HEK293 (cell line): ENCODE measurements around the gene RNF11.

ENCODE experiments used
- ELK4 ChIP-seq: IDR thresholded peaks from 2 replicates; pipeline ENCODE4 v1.6.1; 2011; ENCODE audit warnings: mild to moderate bottlenecking, low read depth, low read length, borderline replicate concordance
- GLI2 ChIP-seq: fragments of 450-650 bp; formaldehyde crosslinking; IDR thresholded peaks from 2 replicates; pipeline ENCODE4; 2017; ENCODE audit warnings: missing biosample characterization, missing genetic modification characterization, low read depth, borderline replicate concordance
- HOXC10 ChIP-seq: sonication (generic); formaldehyde crosslinking; IDR thresholded peaks from 2 replicates; pipeline ENCODE4 v1.8.1; 2023; ENCODE audit warnings: mild to moderate bottlenecking, missing genetic modification reagents
- INSM2 ChIP-seq: fragments of 450-650 bp; formaldehyde crosslinking; IDR thresholded peaks from 2 replicates; pipeline ENCODE4 v1.5.1; 2016; ENCODE audit warnings: missing biosample characterization, missing genetic modification characterization
- KLF1 ChIP-seq: fragments of 450-650 bp; formaldehyde crosslinking; IDR thresholded peaks from 2 replicates; pipeline ENCODE4 v1.5.1; 2016; ENCODE audit warnings: missing biosample characterization, missing genetic modification characterization
- KLF10 ChIP-seq: fragments of 450-650 bp; IDR thresholded peaks from 2 replicates; pipeline ENCODE4 v1.5.1; 2018; ENCODE audit warnings: missing biosample characterization, mild to moderate bottlenecking, missing genetic modification characterization
- KLF8 ChIP-seq: fragments of 450-650 bp; formaldehyde crosslinking; IDR thresholded peaks from 2 replicates; pipeline ENCODE4 v1.5.1; 2016; ENCODE audit warnings: missing biosample characterization, missing genetic modification characterization
- SP3 ChIP-seq: fragments of 450-650 bp; formaldehyde crosslinking; IDR thresholded peaks from 2 replicates; pipeline ENCODE4 v1.5.1; 2016; ENCODE audit warnings: missing biosample characterization, missing genetic modification characterization
- ZBTB44 ChIP-seq: fragments of 450-650 bp; IDR thresholded peaks from 2 replicates; pipeline ENCODE4 v1.5.1; 2018; ENCODE audit warnings: missing biosample characterization, mild to moderate bottlenecking, missing genetic modification characterization
- ZIC2 ChIP-seq: fragments of 450-650 bp; formaldehyde crosslinking; IDR thresholded peaks from 2 replicates; pipeline ENCODE4 v1.5.1; 2016; ENCODE audit warnings: missing biosample characterization, missing genetic modification characterization
- ZNF16 ChIP-seq: fragments of 450-650 bp; formaldehyde crosslinking; IDR thresholded peaks from 2 replicates; pipeline ENCODE4 v1.5.1; 2016; ENCODE audit warnings: low read depth, missing biosample characterization, missing genetic modification characterization
- ZNF2 ChIP-seq: fragments of 450-650 bp; formaldehyde crosslinking; IDR thresholded peaks from 2 replicates; pipeline ENCODE4 v1.5.1; 2016; ENCODE audit warnings: missing biosample characterization, missing genetic modification characterization
- ZNF266 ChIP-seq: fragments of 450-650 bp; formaldehyde crosslinking; IDR thresholded peaks from 2 replicates; pipeline ENCODE4 v1.5.1; 2016; ENCODE audit warnings: missing biosample characterization, missing genetic modification characterization, low read depth
- ZNF335 ChIP-seq: fragments of 450-650 bp; formaldehyde crosslinking; conservative IDR thresholded peaks from 2 replicates; pipeline ENCODE4 v1.5.1; 2016; ENCODE audit warnings: missing biosample characterization, missing genetic modification characterization
- ZNF341 ChIP-seq: fragments of 450-650 bp; formaldehyde crosslinking; IDR thresholded peaks from 2 replicates; pipeline ENCODE4; 2016; ENCODE audit warnings: low read depth, missing biosample characterization, missing genetic modification characterization
- ZNF350 ChIP-seq: fragments of 450-650 bp; formaldehyde crosslinking; IDR thresholded peaks from 2 replicates; pipeline ENCODE4 v1.5.0; 2017; ENCODE audit warnings: missing biosample characterization, mild to moderate bottlenecking, missing genetic modification characterization
- ZNF623 ChIP-seq: fragments of 450-650 bp; formaldehyde crosslinking; IDR thresholded peaks from 2 replicates; pipeline ENCODE4 v1.5.1; 2016; ENCODE audit warnings: missing biosample characterization, missing genetic modification characterization
- ZNF701 ChIP-seq: fragments of 450-650 bp; formaldehyde crosslinking; IDR thresholded peaks from 2 replicates; pipeline ENCODE4 v1.5.1; 2016; ENCODE audit warnings: missing biosample characterization, missing genetic modification characterization
- ZSCAN16 ChIP-seq: fragments of 450-650 bp; formaldehyde crosslinking; IDR thresholded peaks from 2 replicates; pipeline ENCODE4 v1.5.1; 2016; ENCODE audit warnings: missing biosample characterization, missing genetic modification characterization
- TF ChIP-seq, protein P1 (sequence below): fragments of 450-650 bp; formaldehyde crosslinking; IDR thresholded peaks from 2 replicates; pipeline ENCODE4 v1.5.1; 2016; ENCODE audit warnings: missing biosample characterization, missing genetic modification characterization
- TF ChIP-seq, protein P2 (sequence below): fragments of 450-650 bp; formaldehyde crosslinking; IDR thresholded peaks from 2 replicates; pipeline ENCODE4 v1.5.1; 2016; ENCODE audit warnings: missing biosample characterization, missing genetic modification characterization, low read depth
- TF ChIP-seq, protein P3 (sequence below): fragments of 450-650 bp; formaldehyde crosslinking; IDR thresholded peaks from 2 replicates; pipeline ENCODE4 v1.5.1; 2016; ENCODE audit warnings: missing biosample characterization, missing genetic modification characterization
- TF ChIP-seq, protein P4 (sequence below): fragments of 450-650 bp; formaldehyde crosslinking; IDR thresholded peaks from 2 replicates; pipeline ENCODE4 v1.5.1; 2016; ENCODE audit warnings: missing biosample characterization, missing genetic modification characterization

Gene RNF11

DNA sequence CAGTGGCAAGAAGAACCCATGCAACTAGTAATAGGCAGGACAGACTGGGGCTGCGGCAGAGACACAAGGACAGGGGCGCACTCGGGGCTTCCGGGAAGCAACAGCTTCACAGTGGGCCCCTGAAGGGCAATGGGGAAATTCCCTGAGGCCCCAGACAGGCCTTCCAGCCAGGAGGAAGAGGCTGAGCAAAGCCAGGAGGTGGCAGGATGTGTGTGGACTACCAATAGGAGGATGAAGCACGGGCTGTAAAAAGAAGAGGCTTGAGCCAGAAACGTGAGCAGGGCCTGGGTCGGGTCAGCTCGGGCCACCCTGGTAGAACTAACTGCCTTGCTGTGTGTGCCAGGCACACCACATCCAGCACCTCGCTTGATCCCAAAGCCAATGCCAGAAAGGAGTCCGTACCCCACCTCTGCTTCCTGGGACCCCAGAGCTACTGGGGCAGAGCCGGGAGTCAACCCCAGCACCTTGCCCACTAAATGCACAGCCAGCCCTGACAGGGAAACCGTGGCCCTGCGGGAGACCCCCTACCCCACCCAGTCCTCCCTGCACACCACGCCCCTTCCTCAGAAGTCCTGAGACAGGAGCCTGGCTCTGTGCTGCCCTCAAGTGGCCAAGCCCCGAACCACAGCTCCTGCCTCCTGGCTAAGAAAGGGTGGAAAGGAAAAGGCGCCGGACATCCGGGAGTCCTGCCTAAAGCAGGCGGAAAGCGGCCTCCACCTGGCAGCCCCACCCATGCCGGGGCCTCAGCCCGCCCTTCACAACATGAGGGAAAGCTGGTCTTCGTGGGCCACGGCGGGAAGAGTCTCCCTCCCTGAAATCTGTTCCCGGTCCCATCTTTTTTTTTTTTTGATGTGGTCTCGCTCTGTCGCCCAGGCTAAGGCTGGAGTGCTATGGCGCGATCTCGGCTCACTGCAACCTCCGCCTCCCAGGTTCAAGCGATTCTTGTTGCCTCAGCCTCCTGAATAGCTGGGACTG, 60.6 kb downstream of the RNF11 start (continued):
- TF ChIP-seq SP3 (tag by site-specific recombination) (0 out of 2 replicates have a peak, but pooled peaks have one; percentile 34), ZNF16 (no peak), KLF8 (peak; percentile 40; the same call in 1 of the 2 replicates), KLF10 (tag by site-specific recombination) (0 out of 2 replicates have a peak, but pooled peaks have one; percentile 14), ZNF335 (tag by site-specific recombination) (peak; percentile 81), ZNF341 (tag by site-specific recombination) (no peak), ZBTB44 (tag by site-specific recombination) (no peak), ZNF701 (no peak), ZNF623 (tag by site-specific recombination) (no peak), INSM2 (tag by site-specific recombination) (no peak), ZNF2 (tag by site-specific recombination) (0 out of 2 replicates have a peak, but pooled peaks have one; percentile 14), KLF1 (tag by site-specific recombination) (peak; percentile 73), ZSCAN16 (tag by site-specific recombination) (no peak), ZIC2 (peak; percentile 33; the same call in 1 of the 2 replicates), ZNF350 (no peak), HOXC10 (no peak), GLI2 (tag by site-specific recombination) (no peak), ZNF266 (no peak), ELK4 (no peak)
- TF ChIP-seq, protein P1, sequence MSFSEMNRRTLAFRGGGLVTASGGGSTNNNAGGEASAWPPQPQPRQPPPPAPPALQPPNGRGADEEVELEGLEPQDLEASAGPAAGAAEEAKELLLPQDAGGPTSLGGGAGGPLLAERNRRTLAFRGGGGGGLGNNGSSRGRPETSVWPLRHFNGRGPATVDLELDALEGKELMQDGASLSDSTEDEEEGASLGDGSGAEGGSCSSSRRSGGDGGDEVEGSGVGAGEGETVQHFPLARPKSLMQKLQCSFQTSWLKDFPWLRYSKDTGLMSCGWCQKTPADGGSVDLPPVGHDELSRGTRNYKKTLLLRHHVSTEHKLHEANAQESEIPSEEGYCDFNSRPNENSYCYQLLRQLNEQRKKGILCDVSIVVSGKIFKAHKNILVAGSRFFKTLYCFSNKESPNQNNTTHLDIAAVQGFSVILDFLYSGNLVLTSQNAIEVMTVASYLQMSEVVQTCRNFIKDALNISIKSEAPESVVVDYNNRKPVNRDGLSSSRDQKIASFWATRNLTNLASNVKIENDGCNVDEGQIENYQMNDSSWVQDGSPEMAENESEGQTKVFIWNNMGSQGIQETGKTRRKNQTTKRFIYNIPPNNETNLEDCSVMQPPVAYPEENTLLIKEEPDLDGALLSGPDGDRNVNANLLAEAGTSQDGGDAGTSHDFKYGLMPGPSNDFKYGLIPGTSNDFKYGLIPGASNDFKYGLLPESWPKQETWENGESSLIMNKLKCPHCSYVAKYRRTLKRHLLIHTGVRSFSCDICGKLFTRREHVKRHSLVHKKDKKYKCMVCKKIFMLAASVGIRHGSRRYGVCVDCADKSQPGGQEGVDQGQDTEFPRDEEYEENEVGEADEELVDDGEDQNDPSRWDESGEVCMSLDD (tag by site-specific recombination): no peak
- TF ChIP-seq, protein P2, sequence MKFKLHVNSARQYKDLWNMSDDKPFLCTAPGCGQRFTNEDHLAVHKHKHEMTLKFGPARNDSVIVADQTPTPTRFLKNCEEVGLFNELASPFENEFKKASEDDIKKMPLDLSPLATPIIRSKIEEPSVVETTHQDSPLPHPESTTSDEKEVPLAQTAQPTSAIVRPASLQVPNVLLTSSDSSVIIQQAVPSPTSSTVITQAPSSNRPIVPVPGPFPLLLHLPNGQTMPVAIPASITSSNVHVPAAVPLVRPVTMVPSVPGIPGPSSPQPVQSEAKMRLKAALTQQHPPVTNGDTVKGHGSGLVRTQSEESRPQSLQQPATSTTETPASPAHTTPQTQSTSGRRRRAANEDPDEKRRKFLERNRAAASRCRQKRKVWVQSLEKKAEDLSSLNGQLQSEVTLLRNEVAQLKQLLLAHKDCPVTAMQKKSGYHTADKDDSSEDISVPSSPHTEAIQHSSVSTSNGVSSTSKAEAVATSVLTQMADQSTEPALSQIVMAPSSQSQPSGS: no peak
- TF ChIP-seq, protein P3, sequence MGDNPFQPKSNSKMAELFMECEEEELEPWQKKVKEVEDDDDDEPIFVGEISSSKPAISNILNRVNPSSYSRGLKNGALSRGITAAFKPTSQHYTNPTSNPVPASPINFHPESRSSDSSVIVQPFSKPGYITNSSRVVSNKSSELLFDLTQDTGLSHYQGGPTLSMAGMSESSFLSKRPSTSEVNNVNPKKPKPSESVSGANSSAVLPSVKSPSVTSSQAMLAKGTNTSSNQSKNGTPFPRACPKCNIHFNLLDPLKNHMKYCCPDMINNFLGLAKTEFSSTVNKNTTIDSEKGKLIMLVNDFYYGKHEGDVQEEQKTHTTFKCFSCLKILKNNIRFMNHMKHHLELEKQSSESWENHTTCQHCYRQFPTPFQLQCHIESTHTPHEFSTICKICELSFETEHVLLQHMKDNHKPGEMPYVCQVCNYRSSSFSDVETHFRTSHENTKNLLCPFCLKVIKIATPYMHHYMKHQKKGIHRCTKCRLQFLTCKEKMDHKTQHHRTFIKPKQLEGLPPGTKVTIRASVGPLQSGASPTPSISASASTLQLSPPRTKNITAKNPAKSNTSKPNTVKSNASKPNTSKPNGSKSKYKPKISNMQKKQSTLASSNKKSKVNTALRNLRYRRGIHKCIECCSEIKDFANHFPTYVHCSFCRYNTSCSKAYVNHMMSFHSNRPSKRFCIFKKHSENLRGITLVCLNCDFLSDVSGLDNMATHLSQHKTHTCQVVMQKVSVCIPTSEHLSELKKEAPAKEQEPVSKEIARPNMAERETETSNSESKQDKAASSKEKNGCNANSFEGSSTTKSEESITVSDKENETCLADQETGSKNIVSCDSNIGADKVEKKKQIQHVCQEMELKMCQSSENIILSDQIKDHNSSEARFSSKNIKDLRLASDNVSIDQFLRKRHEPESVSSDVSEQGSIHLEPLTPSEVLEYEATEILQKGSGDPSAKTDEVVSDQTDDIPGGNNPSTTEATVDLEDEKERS (tag by site-specific recombination): no peak
- TF ChIP-seq, protein P4, sequence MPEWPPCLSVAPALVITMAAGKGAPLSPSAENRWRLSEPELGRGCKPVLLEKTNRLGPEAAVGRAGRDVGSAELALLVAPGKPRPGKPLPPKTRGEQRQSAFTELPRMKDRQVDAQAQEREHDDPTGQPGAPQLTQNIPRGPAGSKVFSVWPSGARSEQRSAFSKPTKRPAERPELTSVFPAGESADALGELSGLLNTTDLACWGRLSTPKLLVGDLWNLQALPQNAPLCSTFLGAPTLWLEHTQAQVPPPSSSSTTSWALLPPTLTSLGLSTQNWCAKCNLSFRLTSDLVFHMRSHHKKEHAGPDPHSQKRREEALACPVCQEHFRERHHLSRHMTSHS: no peak
